M059J (cell line): ENCODE data around the gene MUC12. TPM values are rescaled to one million over a fixed set of nuclear protein-coding genes. Genes with fewer than 3 reads are reported as not detected.
"Not testable (repeated sequence)": the region's sequence is repeated elsewhere in the genome, so short reads cannot be mapped to it uniquely, and the experiment has no call there.

Experiments
- DNase-seq: peaks from one replicate; pipeline ENCODE4 v3.0.0-alpha.2; 2012; ENCODE audit warnings: low read depth
- total RNA-seq: library from RNA; depleted of rRNA; stranded (reverse); fragments of >200 nt; shearing (Covaris generic); gene quantifications from 2 replicates; pipeline ENCODE4 v1.2.3, GENCODE V29; 2014

MUC12 gene
- total RNA-seq, 1 experiment from 2014 or later = 4.5 TPM

DNA sequence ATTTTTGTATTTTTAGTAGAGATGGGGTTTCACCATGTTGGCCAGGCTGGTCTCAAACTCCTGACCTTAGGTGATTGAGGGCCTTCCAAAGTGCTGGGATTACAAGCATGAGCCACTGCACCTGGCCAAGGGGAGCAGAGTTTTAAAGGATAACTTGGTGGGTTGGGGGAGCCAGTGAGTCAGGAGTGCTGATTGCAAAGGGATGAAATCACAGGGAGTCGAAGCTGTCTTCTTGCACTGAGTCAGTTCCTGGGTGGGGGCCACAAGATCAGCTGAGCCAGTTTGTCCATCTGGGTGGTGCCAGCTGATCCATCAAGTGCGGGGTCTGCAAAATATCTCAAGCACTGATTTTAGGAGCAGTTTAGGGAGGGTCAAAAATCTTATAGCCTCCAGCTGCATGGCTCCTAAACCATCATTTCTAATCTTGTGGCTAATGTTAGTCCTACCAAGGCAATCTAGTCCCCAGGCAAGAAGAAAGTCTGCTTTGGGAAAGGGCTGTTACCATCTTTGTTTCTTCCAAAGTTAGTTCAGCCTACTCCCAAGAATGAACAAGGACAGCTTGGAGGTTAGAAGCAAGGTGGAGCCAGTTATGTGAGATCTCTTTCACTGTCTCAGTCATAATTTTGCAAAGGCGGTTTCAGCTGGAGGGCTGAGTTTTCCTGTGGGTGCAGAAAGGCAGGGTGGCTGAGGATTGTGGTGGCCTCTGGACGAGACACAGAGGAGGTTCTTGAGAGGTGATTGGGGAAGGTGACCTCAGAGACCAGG is 15.8 kb downstream of the MUC12 start:
- DNase-seq = peak; percentile 20

DNA sequence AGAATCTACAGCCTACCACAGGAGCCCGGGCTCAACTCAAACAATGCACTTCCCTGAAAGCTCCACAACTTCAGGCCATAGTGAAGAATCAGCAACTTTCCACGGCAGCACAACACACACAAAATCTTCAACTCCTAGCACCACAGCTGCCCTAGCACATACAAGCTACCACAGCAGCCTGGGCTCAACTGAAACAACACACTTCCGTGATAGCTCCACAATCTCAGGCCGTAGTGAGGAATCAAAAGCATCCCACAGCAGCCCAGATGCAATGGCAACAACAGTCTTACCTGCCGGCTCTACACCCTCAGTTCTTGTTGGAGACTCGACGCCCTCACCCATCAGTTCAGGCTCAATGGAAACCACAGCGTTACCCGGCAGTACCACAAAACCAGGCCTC is 22.3 kb downstream of the MUC12 start:
- no peak for DNase-seq

DNA sequence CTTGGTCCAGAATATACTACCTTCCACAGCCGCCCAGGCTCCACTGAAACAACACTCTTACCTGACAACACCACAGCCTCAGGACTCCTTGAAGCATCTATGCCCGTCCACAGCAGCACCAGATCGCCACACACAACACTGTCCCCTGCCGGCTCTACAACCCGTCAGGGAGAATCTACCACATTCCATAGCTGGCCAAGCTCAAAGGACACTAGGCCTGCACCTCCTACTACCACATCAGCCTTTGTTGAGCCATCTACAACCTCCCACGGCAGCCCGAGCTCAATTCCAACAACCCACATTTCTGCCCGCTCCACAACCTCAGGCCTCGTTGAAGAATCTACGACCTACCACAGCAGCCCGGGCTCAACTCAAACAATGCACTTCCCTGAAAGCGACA is 22.9 kb downstream of the MUC12 start:
- DNase-seq = not testable (repeated sequence)

DNA sequence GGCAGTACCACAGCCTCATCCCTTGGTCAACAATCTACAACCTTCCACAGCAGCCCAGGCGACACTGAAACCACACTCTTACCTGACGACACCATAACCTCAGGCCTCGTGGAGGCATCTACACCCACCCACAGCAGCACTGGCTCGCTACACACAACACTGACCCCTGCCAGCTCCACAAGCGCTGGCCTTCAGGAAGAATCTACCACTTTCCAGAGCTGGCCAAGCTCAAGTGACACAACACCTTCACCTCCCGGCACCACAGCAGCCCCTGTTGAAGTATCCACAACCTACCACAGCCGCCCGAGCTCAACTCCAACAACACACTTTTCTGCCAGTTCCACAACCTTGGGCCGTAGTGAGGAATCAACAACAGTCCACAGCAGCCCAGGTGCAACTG is 25.3 kb downstream of the MUC12 start:
- DNase-seq = not testable (repeated sequence)

DNA sequence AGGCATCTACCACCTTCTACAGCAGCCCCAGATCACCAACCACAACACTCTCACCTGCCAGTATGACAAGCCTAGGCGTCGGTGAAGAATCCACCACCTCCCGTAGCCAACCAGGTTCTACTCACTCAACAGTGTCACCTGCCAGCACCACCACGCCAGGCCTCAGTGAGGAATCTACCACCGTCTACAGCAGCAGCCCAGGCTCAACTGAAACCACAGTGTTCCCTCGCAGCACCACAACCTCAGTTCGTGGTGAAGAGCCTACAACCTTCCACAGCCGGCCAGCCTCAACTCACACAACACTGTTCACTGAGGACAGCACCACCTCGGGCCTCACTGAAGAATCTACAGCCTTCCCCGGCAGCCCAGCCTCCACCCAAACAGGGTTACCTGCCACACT is 29.2 kb downstream of the MUC12 start:
- DNase-seq = not testable (repeated sequence)

DNA sequence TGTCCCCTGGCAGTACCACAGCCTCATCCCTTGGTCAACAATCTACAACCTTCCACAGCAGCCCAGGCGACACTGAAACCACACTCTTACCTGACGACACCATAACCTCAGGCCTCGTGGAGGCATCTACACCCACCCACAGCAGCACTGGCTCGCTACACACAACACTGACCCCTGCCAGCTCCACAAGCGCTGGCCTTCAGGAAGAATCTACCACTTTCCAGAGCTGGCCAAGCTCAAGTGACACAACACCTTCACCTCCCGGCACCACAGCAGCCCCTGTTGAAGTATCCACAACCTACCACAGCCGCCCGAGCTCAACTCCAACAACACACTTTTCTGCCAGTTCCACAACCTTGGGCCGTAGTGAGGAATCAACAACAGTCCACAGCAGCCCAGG is 30.0 kb downstream of the MUC12 start:
- not testable (repeated sequence) for DNase-seq

DNA sequence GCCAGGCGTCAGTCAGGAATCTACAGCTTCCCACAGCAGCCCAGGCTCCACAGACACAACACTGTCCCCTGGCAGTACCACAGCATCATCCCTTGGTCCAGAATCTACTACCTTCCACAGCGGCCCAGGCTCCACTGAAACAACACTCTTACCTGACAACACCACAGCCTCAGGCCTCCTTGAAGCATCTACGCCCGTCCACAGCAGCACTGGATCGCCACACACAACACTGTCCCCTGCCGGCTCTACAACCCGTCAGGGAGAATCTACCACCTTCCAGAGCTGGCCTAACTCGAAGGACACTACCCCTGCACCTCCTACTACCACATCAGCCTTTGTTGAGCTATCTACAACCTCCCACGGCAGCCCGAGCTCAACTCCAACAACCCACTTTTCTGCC is 30.7 kb downstream of the MUC12 start:
- DNase-seq = not testable (repeated sequence)

DNA sequence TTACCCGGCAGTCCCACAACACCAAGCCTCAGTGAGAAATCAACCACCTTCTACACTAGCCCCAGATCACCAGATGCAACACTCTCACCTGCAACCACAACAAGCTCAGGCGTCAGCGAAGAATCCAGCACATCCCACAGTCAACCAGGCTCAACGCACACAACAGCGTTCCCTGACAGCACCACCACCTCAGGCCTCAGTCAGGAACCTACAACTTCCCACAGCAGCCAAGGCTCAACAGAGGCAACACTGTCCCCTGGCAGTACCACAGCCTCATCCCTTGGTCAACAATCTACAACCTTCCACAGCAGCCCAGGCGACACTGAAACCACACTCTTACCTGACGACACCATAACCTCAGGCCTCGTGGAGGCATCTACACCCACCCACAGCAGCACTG is 33.0 kb downstream of the MUC12 start:
- DNase-seq = not testable (repeated sequence)

DNA sequence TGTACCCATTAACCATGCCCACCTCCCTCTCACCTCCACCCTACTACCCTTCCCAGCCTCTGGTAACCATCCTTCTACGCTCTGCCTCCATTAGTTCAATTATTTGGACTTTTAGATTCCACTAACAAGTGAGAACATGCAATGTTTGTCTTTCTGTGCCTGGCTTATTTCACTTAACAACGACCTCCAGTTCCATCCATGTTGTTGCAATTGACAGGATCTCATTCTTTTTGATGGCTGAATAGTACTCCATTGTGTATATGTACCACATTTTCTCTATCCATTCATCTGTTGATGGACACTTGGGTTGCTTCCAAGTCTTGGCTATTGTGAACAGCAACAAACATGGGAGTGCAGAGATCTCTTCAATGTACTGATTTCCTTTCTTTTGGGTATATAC is 38.0 kb downstream of the MUC12 start:
- not testable (repeated sequence) for DNase-seq

DNA sequence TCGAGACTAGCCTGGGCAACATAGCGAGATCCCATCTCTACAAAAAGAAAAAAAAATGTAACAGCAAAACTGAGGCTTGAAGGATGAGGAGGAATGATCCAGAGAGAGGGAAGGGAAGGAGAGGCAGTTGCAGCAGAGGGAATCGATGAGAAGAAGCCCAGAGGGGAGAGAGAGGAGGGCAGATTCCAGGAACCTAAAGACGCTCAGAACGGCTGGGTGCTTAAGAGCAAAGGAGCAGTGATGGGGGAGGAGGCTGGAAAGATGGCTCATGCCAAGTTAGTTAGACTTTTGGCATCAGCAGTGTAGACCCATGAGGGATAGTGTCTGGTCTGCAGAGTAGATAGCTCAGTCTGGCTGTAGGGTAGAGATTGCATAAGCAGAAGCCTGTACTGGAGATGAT is 40.3 kb downstream of the MUC12 start:
- no peak for DNase-seq

DNA sequence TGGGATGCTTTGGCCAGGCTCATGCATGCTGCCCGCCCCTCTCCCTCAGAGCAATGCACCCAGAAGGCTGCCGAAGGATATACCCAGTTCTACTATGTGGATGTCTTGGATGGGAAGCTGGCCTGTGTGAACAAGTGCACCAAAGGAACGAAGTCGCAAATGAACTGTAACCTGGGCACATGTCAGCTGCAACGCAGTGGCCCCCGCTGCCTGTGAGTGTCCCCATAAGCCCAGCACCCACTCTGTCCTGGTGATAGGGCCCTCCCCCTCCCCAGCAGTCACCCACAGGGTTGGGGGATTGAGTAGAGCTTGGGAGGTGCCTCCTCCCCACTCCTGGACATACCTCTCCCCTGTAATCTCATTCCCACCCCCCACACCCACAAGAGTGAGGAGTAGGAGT is 43.6 kb downstream of the MUC12 start:
- no peak for DNase-seq

DNA sequence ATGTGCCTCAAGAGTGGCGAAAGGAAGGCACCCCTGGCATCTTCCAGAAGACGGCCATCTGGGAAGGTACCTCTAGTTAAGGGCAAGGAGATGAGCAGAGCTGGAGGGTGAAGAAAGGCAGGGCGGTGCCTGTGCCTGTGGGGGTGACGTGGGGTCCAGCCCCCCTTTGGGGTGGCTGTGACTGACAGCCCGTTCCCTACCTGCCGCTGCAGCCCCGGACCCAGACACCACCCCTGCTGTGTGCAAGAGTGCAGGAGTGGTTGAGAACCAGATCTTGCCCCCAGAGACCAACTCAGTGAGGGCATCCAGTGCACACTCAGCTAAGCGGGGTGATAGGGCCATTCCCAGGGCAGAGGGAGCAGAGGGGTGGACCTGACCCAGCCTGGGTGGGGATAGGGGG is 46.3 kb downstream of the MUC12 start:
- DNase-seq = no peak

DNA sequence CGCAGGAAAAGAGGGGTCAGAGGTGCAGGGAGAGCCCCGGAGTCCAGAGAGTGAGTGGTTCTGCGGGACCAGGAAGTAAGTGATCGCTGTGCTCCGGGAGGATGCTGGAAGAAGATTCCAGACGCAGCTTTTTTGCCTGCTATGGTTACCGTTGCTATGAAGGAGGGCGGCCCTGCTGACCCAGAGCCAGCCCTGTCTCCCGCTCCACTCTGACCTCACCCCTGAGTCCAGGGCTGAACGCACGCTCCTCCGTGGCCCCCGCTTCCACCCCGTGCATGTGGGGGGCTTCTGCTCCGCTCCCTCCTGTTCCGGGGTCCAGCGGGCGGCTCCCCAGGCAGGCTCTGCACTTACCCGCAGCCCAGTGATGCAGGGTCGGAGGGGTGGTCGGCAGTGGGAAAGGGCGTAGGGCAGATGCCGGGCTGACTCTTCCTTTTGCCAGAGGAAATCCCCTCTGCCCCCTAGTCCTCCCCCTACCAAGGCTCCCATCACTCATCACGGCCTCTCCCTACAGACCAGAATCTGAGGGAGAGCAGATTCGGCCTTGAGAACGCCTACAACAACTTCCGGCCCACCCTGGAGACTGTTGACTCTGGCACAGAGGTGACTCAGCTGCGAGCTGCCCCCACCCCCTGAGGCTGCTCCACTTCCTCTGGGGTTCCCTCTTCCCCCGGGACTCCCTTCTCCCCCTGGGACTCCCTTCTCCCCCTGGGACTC is 47.9 kb downstream of the MUC12 start:
- DNase-seq = peak; percentile 92

DNA sequence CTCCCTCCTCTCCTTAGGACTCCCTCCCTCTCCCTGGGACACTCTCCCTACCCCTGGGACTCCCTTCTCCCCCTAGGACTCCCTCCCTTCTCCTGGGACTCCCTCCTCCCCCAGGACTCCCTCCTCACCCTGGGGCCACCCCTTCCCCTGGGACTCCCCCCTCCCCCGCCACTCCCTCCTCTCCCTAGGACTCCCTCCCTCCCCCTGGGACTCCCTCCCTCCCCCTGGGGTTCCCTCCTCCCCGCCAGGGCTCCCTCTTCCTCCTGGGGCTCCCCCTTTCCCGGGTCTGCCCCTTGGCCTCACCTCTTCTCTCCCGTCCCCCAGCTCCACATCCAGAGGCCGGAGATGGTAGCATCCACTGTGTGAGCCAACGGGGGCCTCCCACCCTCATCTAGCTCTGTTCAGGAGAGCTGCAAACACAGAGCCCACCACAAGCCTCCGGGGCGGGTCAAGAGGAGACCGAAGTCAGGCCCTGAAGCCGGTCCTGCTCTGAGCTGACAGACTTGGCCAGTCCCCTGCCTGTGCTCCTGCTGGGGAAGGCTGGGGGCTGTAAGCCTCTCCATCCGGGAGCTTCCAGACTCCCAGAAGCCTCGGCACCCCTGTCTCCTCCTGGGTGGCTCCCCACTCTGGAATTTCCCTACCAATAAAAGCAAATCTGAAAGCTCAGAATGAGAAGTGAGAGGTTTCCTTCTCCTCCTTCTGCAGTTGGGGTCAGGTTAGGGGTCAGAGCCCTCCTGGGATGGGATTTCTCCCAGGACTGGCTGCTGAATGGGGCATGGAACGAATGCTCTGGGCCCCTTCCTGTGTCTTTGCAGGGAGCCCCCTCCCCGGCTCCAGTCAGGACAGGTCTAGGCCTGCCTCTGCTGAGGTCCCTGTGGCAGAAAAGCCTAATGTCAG is 49.2 kb downstream of the MUC12 start:
- no peak for DNase-seq

DNA sequence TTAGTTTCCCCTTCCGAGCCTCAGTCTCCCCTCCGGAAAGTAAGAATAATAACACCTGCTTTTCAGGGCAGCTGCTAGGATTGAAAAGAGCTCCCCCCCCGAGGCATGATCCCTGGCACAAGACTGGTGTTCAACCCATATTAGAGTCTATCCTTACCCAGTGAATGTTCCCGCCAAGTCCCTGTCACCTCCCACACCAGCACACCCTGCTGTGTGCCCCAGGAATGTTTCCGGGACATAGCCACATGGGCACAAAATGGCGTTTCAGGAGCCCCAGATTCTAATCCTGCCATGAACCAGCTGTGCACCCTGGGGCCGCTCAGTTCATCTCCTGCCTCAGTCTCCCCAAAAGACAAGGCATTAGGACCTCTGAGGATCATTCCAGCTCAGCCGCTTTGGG is 51.1 kb downstream of the MUC12 start:
- no peak for DNase-seq

DNA sequence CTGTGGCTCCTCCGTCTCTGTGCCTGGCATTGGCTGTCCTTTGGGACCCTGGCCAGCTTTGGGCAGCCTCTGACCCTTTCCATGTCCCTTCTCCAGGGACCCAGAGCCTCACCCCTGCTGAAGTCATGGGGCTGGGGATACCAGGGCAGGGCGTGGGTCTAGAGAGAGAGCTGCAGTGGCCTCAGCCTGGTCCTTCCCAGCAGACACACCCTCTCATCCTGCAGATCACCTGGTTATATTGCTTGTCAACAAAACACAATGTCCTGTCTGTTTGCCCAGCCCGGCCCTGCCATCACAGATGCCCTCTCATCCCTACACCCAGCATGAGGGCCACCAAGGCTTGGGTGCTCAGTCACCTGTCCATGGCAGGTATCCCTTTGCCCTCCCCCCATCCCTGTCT is 52.3 kb downstream of the MUC12 start:
- DNase-seq = no peak

DNA sequence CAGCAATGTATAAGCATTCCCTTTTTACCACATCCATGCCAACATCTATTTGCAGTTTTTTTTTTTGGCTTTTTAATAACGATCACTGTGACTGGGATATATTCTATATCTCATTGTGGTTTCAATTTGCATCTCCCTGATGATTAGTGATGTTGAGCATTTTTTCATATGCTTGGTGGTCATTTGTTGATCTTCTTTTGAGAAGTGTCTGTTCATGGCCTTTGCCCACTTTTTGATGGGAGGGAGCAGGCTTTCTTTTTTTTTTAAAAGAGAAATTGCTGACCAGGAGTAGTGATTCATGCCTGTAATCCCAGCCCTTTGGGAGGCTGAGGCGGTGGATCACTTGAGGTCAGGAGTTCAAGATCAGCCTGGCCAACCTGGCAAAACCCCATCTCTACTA is 54.5 kb downstream of the MUC12 start:
- DNase-seq = no peak

DNA sequence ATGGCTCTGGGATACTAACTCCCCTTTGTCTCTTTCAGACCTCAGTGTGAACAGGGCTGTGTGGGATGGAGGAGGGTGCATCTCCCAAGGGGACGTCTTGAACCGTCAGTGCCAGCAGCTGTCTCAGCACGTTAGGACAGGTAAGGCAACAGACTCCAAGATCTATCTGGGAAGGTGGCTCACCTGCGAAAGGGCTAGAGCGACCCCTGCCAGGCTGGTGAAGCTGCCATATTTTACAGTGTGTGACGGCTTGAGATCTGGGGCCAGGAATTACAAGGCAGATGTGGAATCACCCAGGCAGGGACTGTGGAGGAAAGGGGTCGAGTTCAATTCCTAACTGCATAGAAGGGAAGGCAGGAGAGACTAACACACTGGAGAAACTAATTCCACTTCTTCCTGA is 61.7 kb downstream of the MUC12 start:
- no peak for DNase-seq

DNA sequence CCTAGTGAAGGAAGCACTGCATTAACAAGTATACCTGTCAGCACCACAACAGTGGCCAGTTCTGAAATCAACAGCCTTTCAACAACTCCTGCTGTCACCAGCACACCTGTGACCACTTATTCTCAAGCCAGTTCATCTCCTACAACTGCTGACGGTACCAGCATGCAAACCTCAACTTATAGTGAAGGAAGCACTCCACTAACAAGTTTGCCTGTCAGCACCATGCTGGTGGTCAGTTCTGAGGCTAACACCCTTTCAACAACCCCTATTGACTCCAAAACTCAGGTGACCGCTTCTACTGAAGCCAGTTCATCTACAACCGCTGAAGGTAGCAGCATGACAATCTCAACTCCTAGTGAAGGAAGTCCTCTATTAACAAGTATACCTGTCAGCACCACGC is 66.6 kb downstream of the MUC12 start:
- no peak for DNase-seq

DNA sequence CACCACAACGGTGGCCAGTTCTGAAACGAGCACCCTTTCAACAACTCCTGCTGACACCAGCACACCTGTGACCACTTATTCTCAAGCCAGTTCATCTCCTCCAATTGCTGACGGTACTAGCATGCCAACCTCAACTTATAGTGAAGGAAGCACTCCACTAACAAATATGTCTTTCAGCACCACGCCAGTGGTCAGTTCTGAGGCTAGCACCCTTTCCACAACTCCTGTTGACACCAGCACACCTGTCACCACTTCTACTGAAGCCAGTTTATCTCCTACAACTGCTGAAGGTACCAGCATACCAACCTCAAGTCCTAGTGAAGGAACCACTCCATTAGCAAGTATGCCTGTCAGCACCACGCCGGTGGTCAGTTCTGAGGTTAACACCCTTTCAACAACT is 71.9 kb downstream of the MUC12 start:
- not testable (repeated sequence) for DNase-seq

DNA sequence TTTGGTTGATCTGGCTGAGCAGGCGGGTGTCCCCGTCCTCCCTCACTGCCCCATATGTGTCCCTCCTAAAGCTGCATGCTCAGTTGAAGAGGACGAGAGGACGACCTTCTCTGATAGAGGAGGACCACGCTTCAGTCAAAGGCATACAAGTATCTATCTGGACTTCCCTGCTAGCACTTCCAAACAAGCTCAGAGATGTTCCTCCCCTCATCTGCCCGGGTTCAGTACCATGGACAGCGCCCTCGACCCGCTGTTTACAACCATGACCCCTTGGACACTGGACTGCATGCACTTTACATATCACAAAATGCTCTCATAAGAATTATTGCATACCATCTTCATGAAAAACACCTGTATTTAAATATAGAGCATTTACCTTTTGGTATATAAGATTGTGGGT is 89.0 kb downstream of the MUC12 start:
- DNase-seq = peak; percentile 52

DNA sequence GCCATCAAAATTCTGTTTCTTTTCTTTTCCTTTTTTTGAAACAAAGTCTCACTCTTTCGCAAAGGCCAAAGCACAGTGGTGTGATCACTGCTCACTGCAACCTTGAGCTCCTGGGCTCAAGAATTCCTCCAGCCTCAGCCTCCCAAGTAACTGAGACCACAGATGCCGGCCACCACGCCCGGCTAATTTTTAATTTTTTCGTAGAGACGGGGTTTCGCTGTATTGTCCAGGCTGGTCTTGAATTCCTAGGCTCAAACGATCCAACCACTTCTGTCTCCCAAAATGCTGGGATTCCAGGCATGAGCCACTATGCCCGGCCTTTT is 90.2 kb downstream of the MUC12 start:
- DNase-seq = no peak

DNA sequence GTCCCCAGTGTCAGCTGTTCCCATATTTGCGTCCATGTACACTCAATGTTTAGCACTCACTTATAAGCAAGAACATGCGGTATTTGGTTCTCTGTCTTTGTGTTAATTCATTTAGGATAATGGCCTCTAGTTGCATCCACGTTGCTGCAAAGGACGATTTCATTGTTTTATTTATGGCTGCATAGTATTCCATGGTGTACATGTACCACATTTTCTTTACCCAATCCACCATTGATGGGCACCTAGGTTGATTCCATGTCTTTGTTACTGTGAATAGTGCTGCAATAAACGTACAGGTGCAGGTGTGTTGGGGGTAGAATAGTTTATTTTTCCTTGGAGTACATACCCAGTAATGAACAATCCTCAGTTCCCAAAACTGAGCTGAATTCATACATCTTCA is 91.6 kb downstream of the MUC12 start:
- no peak for DNase-seq
